ENCODE results near the gene LPP.
"Not testable (repeated sequence)": the region's sequence is repeated elsewhere in the genome, so short reads cannot be mapped to it uniquely, and the experiment has no call there.

LPP gene

GRCh38 chr3:188589771-188590170, 435.8 kb downstream of the LPP start:
- DNase-seq (ENCODE audit: low spot score), result no peak

DNA sequence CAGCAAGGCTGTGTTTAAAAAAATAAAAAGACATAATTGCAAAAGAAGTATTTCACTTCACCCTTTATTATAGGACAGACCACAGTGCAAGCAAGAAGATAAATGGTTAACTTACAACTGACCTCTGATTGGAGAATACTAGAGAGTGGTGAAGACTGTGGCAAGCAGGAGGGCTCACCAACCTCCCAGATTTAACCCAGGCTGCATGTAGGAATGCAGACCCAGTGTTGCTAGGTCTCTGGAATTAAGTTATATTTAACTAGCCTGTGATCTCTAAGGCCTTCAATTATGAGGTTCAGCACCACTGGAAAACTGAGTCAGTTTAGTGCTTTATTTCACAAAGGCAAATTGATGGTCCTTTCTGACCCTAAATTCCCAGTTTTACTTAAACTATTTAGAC, 436.6 kb downstream of the LPP start:
- no peak for DNase-seq (ENCODE audit: low spot score)

DNA sequence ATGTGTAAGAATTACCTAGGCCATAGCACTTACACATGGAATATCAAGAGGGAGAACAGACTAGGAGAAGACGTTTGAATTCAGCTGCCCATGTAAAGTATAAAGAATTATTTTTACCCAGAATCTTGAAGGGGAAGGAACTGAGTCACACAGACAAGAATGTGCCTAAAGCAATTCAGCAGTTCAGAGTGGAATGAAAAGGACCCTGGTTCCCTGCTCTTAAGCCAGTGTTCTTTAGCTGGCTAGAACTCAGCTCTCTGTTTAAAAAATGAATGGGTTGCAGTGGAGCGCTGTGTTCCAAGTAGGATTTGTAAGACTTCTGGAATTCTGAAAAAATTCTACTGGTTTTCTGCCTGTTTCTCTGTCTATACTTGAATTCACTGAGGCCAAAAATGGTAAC, 440.2 kb downstream of the LPP start:
- peak; percentile 76 for DNase-seq (ENCODE audit: low spot score)

DNA sequence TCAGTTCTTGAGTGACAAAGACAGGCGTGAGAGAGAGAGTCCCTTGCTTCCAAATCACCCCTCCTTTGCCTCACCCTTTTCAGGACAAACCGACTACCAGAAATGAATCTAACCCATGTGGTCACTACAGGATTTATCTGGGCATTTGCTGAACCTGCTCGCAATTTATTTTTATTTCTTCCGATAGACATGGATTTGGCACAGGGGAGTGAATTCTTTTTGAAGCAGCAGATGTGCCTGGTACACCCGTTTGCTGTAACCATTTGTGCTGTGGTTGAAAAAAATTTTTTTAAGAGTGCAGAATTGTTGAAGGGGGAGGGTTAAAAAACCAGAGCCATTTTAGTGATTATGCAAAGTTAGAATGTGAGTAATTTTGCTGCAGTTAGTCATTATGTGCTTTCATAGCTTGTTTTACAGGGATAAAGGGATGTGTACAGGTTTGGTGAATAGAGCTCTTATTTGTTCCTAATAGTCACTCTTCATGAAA, 442.0 kb downstream of the LPP start:
- no peak for DNase-seq (ENCODE audit: low spot score)

DNA sequence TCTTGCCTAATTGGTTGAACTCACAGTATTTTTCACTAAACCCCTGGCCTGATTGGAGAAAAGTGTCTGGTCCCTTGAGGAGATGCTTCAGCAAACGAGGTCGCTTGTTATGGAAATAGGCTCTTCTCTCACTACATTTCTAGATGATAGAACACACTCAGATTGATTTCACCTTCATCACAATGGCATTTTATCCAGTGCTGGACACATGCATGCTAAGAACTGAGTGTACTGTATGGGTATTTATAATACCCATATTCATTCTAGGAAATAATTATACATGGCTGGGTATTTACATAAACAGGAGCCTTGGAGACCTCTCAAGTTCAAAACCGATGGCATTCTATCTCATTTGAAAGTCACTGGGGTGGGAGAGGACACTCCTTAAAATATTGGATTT, 444.9 kb downstream of the LPP start:
- no peak for DNase-seq (ENCODE audit: low spot score)

DNA sequence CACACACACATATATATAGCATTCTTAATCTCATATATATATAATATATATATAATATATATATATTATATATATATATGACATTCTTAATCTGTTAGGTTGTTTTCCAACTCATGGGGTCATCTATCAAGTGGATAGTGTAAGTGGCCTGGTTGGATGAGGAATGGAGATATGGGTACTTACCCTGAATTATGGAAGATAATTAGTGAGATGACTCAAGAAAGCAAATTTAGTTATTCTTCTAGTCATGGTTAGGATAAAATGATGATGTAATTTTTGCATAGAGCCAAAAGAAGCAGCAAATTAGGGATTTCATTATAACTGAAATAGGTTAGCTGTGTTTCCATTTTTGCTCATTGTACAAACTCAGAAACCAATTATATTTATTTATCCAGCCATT, 448.2 kb downstream of the LPP start:
- DNase-seq (ENCODE audit: low spot score), result no peak

GRCh38 chr3:188602620-188603019, 448.7 kb downstream of the LPP start:
- DNase-seq (ENCODE audit: low spot score), result no peak

DNA sequence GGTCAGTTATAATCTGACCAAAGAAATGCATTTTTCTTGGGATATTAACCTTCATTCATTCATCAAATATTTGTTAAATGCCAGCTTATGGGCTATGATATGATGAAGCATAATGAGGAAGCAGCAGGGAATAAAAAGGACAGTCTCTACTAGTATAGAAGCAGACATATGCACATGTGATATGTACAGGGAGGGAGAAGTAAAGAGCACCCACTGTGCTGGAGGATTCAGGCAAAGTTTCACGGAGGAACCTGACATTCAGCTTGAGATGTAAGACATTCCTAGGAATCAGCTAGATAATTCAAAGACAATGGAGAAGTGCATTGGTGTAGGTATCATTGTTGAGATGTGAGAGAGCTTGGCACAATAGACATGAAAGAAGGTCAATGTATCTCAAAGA, 450.7 kb downstream of the LPP start:
- DNase-seq (ENCODE audit: low spot score), result no peak

DNA sequence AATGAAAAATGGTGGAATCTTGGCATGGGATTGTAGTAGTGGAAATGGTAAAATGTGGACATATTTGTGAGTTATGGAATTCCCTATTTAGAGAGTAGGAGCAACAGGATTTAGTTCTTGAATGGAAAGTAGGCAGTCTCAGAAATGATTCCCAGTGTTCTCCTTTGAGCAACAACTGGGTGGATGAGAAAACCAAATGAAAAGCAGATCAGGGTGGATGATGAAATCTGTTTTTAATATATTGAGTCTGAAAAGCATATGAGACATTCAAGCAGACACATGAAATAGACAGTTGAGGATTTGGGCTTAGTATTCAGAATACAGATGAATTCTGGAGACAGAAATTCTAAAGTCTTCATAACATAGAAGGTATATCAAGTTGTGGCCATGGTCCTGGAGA, 451.3 kb downstream of the LPP start:
- DNase-seq (ENCODE audit: low spot score), result no peak

GRCh38 chr3:188605905-188606304, 451.9 kb downstream of the LPP start:
- DNase-seq (ENCODE audit: low spot score), result no peak

GRCh38 chr3:188607805-188608315, 453.9 kb downstream of the LPP start:
- DNase-seq (ENCODE audit: low spot score), result no peak

GRCh38 chr3:188608401-188608800, 454.4 kb downstream of the LPP start:
- no peak for DNase-seq (ENCODE audit: low spot score)

DNA sequence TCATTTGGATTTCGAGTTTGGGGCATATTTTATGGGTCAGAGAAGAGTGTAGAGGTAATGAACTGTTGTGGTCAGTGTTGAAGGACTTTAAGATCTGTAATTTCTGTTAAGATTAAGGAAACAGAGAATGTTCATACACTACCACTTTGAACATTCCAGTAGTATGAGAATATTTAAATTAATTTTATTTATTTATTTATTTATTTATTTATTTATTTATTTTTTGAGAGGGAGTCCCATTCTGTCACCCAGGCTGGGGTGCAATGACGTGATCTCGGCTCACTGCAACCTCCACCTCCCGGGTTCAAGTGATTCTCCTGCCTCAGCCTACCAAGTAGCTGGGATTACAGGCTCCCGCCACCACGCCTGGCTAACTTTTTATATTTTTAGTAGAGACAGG, 459.8 kb downstream of the LPP start:
- DNase-seq (ENCODE audit: low spot score), result not testable (repeated sequence)

DNA sequence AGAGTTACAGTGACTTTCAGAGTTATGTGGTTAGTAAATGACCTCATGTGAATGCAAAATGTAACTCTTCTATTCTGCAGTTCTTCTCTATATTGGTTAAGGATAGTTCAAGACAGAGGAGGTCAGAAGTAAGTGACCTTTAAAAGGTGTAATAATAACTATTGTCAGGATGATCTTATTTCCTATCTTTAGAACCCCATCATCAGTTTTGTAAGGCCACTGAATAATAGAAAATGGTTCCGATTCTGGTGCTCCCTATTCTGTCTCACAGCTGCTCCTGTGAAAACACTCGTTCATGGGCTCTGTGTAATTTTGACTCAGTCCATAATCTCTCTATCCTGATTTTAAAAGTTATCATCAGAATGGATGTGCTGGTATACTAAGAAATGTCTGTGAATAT, 463.3 kb downstream of the LPP start:
- no peak for DNase-seq (ENCODE audit: low spot score)

- no peak for DNase-seq (ENCODE audit: low spot score)
Observed at GRCh38 chr3:188617988-188618701, 464.2 kb downstream of the LPP start.

DNA sequence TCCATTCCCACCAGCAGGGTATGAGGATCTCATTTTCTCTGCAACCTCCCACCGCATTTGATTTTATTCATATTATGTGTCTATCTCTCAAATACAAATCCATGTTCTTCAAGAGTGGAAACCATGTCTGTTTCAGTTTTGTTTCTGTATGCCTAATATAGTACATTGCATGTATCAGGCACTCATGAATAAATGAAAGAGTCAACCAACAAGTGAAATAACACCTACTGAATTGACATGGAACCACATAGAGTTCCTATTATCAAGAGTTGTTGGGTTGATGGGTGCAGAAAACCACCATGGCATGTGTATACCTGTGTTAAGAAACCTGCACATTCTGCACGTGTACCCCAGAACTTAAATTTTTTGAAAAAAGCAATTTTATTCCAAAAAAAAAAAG, 466.8 kb downstream of the LPP start:
- DNase-seq (ENCODE audit: low spot score), result no peak

GRCh38 chr3:188624384-188624783, 470.4 kb downstream of the LPP start:
- no peak for DNase-seq (ENCODE audit: low spot score)

DNA sequence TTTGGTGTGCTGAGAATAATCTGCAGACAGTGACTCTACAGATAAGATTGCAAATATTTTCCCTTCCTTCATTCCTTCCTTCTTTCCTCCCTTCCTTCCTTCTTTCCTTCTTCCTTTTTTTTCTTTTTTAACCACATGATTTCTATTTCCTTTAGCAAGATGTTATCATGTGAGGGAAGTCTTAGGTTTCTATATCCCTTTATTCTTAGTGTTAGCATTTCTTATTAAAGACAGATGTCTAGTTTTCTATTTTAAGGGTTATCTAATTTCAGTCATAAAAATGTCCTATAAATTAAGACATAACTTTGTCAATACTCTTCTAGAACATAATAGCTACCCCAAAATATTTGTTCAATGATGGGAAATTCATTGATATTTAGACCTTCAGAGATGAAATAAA, 470.9 kb downstream of the LPP start:
- no peak for DNase-seq (ENCODE audit: low spot score)

DNA sequence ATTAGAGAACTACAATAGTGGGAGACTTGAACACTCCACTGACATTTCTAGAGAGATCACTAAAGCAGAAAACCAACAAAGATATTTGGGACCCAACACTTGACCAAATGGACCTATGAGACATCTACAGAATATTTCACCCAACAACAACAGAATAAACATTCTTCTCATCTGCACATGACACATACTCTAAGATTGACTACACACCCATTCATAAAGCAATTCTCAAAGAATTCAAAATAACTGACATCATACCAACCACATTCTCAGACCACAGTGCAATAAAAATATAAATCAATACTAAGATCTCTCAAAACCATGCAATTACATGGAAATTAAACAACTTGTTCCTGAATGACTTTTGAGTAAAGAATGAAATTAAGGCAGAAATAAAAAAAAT, 473.7 kb downstream of the LPP start:
- peak; percentile 38 for DNase-seq (ENCODE audit: low spot score)

DNA sequence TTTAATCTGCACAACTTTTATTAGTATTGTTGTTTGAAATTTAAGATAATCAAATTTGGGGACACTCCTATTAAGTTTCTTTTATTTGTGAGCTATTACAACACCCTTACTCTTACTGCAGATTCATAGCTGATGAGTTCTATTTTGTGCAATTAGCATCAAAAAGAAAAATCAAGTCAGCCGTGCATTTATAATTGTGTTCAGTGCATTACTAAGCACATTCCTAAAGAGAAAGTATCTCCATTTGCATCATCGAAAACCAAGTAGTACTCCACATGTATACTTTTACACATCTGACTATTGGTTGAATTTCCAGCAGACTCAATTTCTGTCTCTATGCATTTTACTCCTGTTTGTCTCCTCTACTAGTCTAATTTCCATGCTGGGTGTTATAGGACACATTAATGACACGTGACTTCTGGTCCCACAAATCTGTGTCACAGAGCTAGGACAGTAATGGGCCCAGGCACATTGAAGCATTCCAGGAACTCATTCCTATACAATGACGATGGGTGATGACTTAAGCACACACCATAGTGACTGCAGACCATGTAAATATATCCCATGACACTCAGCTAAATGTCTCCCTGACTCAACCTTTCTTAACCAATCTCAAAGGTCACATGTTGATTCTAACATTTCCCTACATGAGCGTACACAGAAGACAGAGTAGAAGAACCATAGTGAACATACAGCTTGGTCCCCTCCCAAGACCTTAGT, 477.5 kb downstream of the LPP start:
- DNase-seq (ENCODE audit: low spot score), result no peak

GRCh38 chr3:188633206-188633605, 479.2 kb downstream of the LPP start:
- DNase-seq (ENCODE audit: low spot score), result no peak

DNA sequence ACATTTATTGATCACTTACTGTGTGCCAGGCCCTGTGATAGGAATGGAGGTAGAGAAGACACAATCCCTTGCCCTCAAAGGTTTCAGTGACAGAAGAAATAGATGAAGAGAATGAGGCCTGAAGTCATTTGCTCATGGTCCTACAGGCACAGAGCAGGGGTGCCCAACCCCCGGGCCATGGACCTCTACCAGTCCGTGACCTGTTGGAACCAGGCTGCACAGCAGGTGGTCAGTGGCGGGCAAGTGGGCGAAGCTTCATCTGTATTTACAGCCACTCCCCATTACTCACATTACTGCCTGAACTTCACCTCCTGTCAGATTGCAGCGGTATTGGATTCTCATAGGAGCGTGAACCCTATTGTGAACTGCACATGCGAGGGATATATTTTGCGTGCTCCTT, 480.3 kb downstream of the LPP start:
- no peak for DNase-seq (ENCODE audit: low spot score)

DNA sequence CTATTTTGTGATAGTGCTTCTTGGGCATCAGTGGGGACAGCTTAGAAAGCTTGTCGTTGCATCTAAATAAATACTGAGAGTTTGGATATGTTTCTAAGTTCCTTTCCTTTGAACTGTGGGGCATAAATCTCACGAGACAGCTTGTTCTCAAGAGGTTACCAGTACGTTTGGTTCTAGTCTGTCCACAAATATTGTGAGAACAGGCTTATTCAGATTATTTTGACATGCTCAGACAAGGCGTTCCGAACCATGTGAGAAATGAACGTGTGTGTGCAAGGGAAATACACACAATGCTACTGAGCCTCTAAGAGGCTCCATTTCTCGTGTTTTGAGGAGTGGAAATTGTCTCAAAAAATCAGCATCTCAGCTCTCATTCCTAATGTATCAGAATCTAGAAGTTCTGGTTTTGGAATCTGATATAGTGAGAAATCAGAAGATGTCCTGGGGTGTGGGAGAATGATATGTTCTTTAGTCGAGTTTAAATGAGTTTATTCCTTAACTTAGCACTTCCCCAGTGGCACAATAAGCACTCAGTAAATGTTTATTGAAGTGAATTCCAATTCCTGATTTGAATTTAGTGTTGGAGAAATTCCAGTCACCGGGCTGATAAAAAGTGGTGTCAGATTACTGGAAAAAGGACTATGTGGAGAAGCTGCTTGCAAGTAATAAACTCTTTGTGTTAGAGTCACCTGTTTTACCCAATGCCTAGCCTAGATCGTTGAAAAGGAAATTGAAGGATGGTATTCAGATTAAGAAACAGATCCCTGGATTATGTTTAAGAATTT, 481.5 kb downstream of the LPP start:
- no peak for DNase-seq (ENCODE audit: low spot score)

Data from kidney capillary endothelial cell (primary cell).